ENCODE measurements around the gene ABI3.

- no peak for TF ChIP-seq EZH2 (IDR thresholded peaks at IDR 0.05; ENCODE audit: low read depth)
- TF ChIP-seq, protein P1, sequence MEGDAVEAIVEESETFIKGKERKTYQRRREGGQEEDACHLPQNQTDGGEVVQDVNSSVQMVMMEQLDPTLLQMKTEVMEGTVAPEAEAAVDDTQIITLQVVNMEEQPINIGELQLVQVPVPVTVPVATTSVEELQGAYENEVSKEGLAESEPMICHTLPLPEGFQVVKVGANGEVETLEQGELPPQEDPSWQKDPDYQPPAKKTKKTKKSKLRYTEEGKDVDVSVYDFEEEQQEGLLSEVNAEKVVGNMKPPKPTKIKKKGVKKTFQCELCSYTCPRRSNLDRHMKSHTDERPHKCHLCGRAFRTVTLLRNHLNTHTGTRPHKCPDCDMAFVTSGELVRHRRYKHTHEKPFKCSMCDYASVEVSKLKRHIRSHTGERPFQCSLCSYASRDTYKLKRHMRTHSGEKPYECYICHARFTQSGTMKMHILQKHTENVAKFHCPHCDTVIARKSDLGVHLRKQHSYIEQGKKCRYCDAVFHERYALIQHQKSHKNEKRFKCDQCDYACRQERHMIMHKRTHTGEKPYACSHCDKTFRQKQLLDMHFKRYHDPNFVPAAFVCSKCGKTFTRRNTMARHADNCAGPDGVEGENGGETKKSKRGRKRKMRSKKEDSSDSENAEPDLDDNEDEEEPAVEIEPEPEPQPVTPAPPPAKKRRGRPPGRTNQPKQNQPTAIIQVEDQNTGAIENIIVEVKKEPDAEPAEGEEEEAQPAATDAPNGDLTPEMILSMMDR (conservative IDR thresholded peaks at IDR 0.05), result no peak
These were observed 55.7 kb downstream of the ABI3 start for GRCh38 chr17:49266233-49266632.

All from PC-9 (cell line).